PFSK-1 (cell line): ENCODE data around the gene DRD5.

Source experiments
- FOXP2 ChIP-seq: optimal IDR thresholded peaks from 2 replicates; pipeline ENCODE3; 2011; ENCODE audit warnings: borderline replicate concordance, control low read depth, inconsistent platforms; ENCODE audit not compliant: insufficient read depth; ENCODE audit errors: extremely low read length, extremely low read depth
- POLR2AphosphoS5 ChIP-seq: IDR thresholded peaks from 2 replicates; pipeline ENCODE4 v1.6.1; 2012; ENCODE audit warnings: low read depth, mild to moderate bottlenecking, control low read depth, low read length, moderate library complexity
- SIN3A ChIP-seq: IDR thresholded peaks from 2 replicates; pipeline ENCODE4 v1.6.1; 2012; ENCODE audit warnings: mild to moderate bottlenecking, low read length, moderate library complexity, borderline replicate concordance; ENCODE audit not compliant: insufficient read depth
- TAF1 ChIP-seq: IDR thresholded peaks from 2 replicates; pipeline ENCODE4 v1.6.1; 2012; ENCODE audit warnings: low read length, control low read depth, borderline replicate concordance; ENCODE audit not compliant: insufficient read depth

- no peak for TF ChIP-seq POLR2AphosphoS5
- no peak for TF ChIP-seq TAF1
- no peak for TF ChIP-seq FOXP2
- TF ChIP-seq SIN3A = no peak
These were observed 23.5 kb downstream of the DRD5 start for GRCh38 chr4:9804918-9805317.
